GM18511 (cell line): Measurements from ENCODE around the gene PEAK3.
A peak's percentile ranks its signal among the peaks of the same experiment; 100 is the strongest.

Experiments used
- ATAC-seq: cut with Tn5 transposase; IDR thresholded peaks from one replicate; pipeline ENCODE4 v1.9.1; 2021; ENCODE audit warnings: mild to moderate bottlenecking, moderate library complexity; ENCODE audit not compliant: unreplicated experiment

Gene PEAK3, protein sequence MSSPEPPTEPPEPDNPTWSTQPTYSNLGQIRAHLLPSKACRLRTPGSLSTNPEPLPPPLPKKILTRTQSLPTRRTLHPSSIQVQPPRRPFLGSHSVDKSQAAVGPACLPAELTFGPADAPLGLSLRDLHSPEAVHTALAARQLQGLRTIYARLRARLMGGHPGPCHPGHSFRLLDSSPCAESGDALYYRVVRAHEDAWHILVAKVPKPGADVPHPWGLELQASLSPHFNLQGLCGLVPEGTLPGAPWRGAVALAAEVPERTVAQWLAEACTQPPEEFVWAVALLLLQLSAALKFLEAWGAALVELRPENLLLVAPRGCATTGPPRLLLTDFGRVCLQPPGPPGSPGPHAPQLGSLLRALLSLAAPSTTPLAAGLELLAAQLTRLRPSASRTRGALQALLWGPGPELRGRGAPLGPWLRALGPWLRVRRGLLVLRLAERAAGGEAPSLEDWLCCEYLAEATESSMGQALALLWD

DNA sequence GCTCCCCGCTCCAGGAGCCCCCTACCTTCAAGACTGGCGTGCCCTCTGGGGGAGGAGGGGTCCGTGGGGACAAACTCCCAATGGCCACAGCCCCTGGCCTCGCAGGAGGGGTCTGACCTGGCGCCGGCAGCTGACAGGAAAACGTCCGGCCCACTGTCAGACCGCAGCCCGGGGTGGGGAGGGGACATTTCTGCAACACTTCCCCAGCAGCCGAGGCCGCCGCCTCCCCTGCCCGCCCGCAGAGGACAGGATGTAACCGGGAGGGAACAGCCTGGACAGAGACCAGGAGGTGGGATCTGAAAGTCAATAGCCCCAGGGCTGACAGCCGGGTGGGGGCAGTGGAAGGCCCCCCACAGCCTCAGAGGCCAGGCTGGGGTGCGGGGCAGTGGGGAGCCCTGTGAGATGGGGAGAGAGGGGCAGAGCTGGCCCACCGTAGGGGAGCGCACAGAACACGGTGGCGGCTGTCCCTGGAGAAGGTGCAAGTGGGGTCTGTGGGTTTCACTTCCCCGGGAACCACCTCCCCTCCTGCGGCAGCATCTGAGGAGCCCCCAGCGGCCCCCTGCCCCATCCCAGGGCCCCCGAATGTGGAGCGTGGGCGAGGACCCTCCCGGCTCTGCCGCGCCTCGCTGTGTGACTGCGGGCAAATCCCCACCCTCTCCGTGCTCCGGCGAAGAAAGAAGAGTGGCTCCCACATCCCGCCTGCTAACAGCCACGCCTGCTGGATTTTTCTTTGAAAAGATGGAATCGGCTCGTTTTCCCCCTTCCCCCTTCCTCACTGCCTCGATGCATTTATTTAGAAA is at the start of gene PEAK3:
Gene PEAK3, minus strand, starts transcription at position 114 of the 800 bp plus-strand sequence. CDS start 1,244 bp downstream, outside the sequence.
- no peak for ATAC-seq

- ATAC-seq, result no peak
Observed at GRCh38 chr19:2330632-2331284, 48.8 kb upstream of the PEAK3 start.

DNA sequence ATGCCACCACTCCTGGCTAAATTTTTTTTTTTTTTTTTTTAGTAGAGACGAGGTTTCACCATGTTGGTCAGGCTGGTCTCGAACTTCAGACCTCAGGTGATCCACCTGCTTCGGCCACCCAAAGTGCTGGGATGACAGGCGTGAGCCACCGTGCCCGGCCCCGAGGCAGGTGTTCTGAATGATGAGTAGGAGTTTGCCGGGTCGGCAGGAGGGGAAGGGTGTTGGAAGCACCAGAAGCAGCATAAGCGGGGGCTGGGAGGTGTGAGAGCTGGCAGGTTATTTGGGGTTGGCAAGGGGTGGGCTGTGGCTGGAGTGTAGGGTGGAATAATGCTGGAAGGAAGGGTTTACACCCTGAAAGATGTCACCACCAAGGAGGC is 48.3 kb upstream of the PEAK3 start:
- ATAC-seq, result no peak

DNA sequence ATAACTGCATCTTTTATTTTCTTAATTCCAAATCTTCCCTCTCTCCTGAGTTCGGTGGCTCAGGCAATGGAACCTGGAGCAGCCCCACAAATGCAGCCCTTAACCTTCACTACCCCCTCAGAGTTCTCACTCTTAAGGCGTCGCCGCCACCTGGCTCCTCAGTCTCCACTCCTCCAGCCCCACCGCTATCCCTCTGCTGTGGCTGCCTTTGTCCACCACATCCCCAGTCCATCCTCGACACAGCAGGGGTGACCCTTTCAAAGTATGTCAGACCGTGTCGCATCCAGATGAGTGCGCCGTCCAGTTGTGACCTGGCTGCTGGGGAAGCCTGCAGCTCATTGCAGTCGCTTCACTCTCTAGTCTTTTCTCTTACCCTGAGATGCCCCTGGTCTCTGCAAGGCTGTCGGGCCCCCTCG is 47.5 kb upstream of the PEAK3 start:
- ATAC-seq, result no peak

GRCh38 chr19:2329149-2329478 is 47.1 kb upstream of the PEAK3 start:
- ATAC-seq, result no peak

DNA sequence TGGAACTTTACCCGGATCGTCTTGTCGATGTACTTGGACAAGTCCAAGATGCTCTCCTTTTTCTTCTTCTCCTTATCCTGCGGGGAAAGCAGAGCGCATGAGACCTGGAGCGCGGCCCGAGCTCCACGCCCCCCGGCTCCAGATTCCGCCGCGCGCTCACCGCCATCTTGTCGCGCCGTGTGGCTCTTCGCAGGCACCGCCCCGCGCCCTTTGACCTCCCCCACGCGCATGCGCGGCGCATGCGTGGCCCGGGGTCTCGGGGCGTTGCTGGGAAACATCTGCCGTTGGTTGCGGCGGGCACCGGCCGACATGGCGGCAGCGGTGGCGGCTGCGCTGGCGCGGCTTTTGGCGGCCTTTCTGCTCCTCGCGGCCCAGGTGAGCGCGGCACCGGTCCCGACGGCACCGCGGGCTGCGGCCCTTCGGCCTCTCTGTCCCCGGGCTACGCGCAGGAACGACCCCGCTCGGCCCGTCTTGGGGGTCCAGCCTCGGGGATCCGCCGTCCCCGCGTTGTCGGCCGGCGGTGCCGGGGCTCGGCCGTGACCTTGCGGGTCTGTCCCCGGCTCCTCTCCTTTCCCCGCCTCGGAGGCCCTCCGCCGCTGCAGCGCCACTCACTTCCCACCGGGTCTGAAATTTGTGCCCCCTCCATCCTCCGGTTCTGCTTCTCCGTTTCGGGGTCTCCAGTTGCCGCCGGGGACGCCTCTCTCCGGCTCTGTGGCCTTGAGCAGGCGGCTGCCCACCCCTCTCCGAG is 46.6 kb upstream of the PEAK3 start, which contains the start of the genes LSM7 and SPPL2B:
Gene LSM7, minus strand, starts transcription at position 186 of the 748 bp plus-strand sequence. Its CDS starts 20 bp downstream, at position 166.
Gene SPPL2B, plus strand, starts transcription at position 284 of the 748 bp plus-strand sequence. Its CDS starts 26 bp downstream, at position 310.
- peak; percentile 63 for ATAC-seq

GRCh38 chr19:2327773-2328400 is 45.9 kb upstream of the PEAK3 start:
- no peak for ATAC-seq

GRCh38 chr19:2326699-2327360 is 44.9 kb upstream of the PEAK3 start:
- ATAC-seq, result no peak

DNA sequence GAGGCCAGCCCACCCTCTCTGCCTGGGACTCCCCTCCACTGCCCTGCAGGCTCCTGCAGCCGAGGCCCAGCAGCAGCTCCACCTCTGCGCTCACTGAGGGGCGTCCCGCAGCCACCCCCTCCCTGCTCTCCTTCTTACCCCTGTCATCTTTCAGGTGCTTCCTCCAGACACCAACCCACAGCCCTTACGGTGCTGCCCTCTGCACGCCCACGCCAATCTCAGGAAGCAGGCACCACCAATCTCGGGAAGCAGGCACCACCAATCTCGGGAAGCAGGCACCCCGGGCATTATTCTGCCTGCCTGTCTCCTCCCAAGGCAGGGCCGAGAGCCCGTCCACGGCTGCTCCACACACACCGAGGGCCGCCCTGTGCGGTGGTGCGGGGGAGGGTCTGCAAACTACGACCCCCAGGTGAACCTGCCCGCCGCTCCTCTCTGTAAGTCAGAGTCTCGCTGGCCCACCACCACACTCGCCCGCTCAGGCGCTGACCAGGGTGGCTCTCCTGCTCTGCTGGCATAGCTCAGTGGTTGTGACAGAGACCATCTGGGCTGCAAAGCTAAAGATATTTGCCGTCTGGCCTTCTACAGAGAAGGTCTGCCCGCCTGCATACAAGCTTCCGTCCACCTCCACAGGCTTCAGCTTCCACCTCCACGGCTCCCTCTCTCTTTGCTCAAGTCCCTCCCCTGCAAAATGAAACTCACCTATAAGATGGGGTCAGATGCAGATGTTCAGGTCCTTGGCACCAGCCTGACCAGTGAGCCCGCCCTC is 43.5 kb upstream of the PEAK3 start:
- ATAC-seq, result no peak

- ATAC-seq, result no peak
Observed at GRCh38 chr19:2324220-2324948, 42.4 kb upstream of the PEAK3 start.

DNA sequence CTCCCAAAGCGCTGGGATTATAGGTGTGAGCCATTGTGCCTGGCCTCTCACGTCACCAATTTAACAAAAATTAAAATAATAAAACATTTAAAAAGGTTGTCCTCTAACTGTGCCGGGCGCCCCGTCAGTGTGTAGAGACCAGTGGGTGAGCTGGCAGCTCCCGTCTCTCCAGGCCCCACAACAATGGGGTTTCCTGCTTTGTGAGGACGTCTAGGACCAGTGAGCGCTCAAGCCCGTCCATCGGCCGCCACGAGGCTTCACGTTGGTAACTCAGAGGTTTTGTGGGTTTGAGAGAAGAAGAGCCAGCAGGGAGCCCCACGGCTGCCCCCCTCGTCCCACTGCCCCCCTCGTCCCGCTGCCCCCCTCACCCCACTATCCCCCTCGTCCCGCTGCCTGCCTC is 41.7 kb upstream of the PEAK3 start:
- ATAC-seq, result no peak

DNA sequence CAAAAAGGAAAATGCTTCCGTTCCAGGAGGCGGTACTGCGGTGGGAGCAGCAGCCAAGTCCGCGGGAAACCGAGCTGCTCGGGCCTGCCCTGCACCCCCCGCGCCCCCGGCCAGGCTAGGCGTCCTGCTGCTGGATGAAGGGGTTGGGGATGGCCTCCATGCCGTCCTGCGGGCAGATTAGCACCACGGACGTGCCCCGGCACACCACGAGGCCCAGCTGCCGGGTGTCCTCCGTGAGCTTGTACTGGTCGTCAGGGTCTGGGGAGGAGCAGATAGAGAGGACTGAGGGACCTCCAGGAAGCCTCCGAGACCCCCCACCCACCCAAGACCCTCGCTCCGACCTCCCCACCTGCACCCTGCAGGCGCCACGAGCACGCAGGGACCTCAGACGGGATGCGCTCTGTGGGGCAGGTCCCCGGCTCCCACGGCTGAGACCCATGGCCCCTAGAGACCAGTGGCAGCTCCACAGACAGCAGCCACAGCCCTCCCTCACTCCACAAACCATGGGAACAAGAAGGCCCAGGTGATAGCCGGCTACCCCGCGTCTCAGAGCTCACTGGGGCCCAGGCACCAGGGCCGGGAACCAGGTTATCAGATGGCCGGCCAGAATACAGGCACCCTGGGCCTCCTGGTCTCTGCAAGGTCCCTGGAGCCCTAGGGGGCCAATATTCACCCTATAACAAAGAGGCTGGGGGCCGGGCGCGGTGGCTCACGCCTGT is 39.7 kb upstream of the PEAK3 start:
- ATAC-seq, result no peak

- no peak for ATAC-seq
Observed at GRCh38 chr19:2320939-2321338, 39.0 kb upstream of the PEAK3 start.

- no peak for ATAC-seq
Observed at GRCh38 chr19:2320049-2320448, 38.1 kb upstream of the PEAK3 start.

DNA sequence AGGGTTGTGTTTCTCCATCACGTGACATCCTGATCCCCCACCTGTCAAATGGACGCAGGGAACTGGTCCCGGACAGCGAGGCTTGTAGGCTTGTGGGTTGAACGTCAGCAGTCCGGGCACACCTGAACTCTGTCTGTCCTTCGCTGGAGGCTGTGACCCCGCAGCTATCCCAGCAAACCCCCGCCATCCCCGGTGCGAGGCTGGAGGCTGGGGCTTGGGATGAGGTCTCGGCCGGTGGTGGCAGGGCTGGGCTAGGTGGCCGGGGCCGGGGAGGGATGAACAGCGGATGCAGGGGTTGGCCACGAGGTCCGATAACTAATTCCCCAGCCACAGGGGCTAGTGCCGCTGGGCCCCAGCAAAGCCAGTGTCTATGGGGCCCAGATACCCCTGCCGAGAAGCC is 37.6 kb upstream of the PEAK3 start:
- ATAC-seq, result no peak

DNA sequence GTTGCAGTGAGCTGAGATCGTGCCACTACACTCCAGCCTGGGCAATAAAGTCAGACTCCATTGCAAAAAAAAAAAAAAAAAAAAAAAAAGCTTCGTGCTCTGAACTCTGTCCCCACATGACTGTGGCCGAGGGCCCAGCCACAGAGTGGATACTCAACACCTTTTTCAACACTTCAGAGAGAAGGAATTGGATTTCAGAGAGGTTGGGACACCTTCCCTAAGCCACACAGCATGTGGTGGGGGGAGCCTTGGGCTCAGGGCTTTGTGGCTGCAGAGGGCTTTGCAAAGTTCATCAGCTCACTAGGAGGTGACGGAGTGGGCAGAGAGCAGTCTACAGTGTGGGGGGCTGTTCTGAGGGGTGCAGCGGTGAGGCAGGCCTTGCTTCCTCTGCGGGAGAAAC is 36.9 kb upstream of the PEAK3 start:
- ATAC-seq, result no peak

DNA sequence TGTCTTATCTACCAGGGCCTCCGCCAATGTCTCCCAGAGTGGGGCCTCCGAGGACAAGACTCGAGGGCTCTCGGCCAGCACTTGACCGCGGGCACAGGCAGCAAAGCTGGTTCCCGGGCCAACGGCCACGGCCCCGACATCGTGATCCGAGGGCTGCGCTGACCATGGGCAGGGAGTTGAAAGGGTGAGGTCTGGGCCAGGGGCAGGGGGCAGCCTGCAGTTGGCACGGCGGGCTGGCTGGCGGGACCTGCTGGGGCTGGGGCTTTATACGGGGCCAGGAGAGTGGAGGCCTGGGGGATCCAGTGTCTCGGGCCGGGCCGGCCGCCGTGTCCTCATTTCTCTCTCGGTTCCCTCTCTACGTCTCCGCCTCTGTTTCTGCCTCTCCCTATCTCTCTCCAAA is 35.8 kb upstream of the PEAK3 start:
- no peak for ATAC-seq

- ATAC-seq, result no peak
Observed at GRCh38 chr19:2317300-2317699, 35.3 kb upstream of the PEAK3 start.
